Left ventricle myocardium inferior (tissue), 1 donor: ENCODE measurements around the gene CLIC3. TPM values are rescaled to one million over a fixed set of nuclear protein-coding genes. Genes with fewer than 3 reads are reported as not detected.
A peak's percentile ranks its signal among the peaks of the same experiment; 100 is the strongest.

Experiments used
- DNase-seq: peaks from one replicate; pipeline ENCODE4 v3.0.0-alpha.2; 2020
- H3K27ac ChIP-seq: fragments of 200-600 bp; replicated peaks from 2 replicates; pipeline ENCODE4 v1.8.0; 2021
- H3K27me3 ChIP-seq: fragments of 200-600 bp; 2 replicates; pipeline ENCODE4 v1.8.0; 2021; ENCODE audit warnings: low read depth
- H3K36me3 ChIP-seq: fragments of 200-600 bp; 2 replicates; pipeline ENCODE4 v1.8.0; 2021
- H3K4me1 ChIP-seq: fragments of 200-600 bp; 2 replicates; pipeline ENCODE4 v1.8.0; 2021
- H3K4me3 ChIP-seq: fragments of 200-600 bp; 2 replicates; pipeline ENCODE4 v1.8.0; 2021; ENCODE audit warnings: mild to moderate bottlenecking, moderate library complexity
- H3K9me3 ChIP-seq: fragments of 200-600 bp; replicated peaks from 2 replicates; pipeline ENCODE4 v1.8.0; 2021
- CTCF ChIP-seq: fragments of 200-600 bp; IDR thresholded peaks from 2 replicates; pipeline ENCODE4 v1.8.0; 2021; ENCODE audit warnings: antibody characterized with exemption, mild to moderate bottlenecking, borderline replicate concordance
- intact Hi-C: fragments of 100-400 bp; cut with micrococcal nuclease; formaldehyde crosslinking; loops from one replicate; pipeline ENCODE4 v1.11.0; 2022
- total RNA-seq: library from RNA; stranded (reverse); fragmentation: NEBNext Ultra II Directional; extraction: Animal tissue kit (Norgen Biotek cat#: 25700); gene quantifications from one replicate; pipeline ENCODE4 v1.2.1, GENCODE V29; 2021
- donor health status: DM: no; HTN: yes; CAD: no; lungs with severe emphysema.

CLIC3 gene
- total RNA-seq, 1 donor from 2014 or later, result 1.6 TPM

GRCh38 chr9:136962701-136963248, 33.6 kb downstream of the CLIC3 start:
- intact Hi-C loops, result no loop called here
- Histone ChIP-seq H3K27ac (no peak overlapping the region), H3K4me1 (peaks cover 45% of the 10 kb centered on the region), H3K27me3 (no peaks in the 10 kb centered on the region), H3K36me3 (no peaks in the 10 kb centered on the region), H3K4me3 (no peak overlapping the region), H3K9me3 (no peaks in the 10 kb centered on the region)
- no peak for DNase-seq
- no peak for TF ChIP-seq CTCF

GRCh38 chr9:136962163-136962562, 34.2 kb downstream of the CLIC3 start:
- no peaks in the 10 kb centered on the region for H3K36me3 ChIP-seq
- intact Hi-C loops, result no loop called here
- peaks cover 45% of the 10 kb centered on the region for H3K4me1 ChIP-seq
- TF ChIP-seq CTCF, result no peak
- H3K27ac ChIP-seq, result peak overlapping the region; percentile 64
- H3K4me3 ChIP-seq, result no peak overlapping the region
- DNase-seq, result no peak
- no peaks in the 10 kb centered on the region for H3K27me3 ChIP-seq
- H3K9me3 ChIP-seq, result no peaks in the 10 kb centered on the region

- no peak for TF ChIP-seq CTCF
- Histone ChIP-seq H3K36me3 (no peaks in the 10 kb centered on the region), H3K4me1 (peaks cover 45% of the 10 kb centered on the region), H3K9me3 (no peaks in the 10 kb centered on the region), H3K27me3 (no peaks in the 10 kb centered on the region), H3K27ac (peak overlapping the region; percentile 64), H3K4me3 (no peak overlapping the region)
- peak; percentile 63 for DNase-seq
- intact Hi-C loops, result no loop called here
Observed at GRCh38 chr9:136961279-136962065, 34.9 kb downstream of the CLIC3 start.

- peak overlapping the region; percentile 64 for H3K27ac ChIP-seq
- DNase-seq, result no peak
- peaks cover 39% of the 10 kb centered on the region for H3K4me1 ChIP-seq
- intact Hi-C loops, result no loop called here
- H3K9me3 ChIP-seq, result no peaks in the 10 kb centered on the region
- TF ChIP-seq CTCF, result no peak
- no peak overlapping the region for H3K4me3 ChIP-seq
- H3K36me3 ChIP-seq, result no peaks in the 10 kb centered on the region
- H3K27me3 ChIP-seq, result no peaks in the 10 kb centered on the region
Observed at GRCh38 chr9:136960938-136961275, 35.5 kb downstream of the CLIC3 start.

- no peaks in the 10 kb centered on the region for H3K9me3 ChIP-seq
- no peak overlapping the region for H3K4me3 ChIP-seq
- intact Hi-C loops, result no loop called here
- peaks cover 36% of the 10 kb centered on the region for H3K4me1 ChIP-seq
- H3K36me3 ChIP-seq, result no peaks in the 10 kb centered on the region
- DNase-seq, result no peak
- H3K27ac ChIP-seq, result no peak overlapping the region
- TF ChIP-seq CTCF, result no peak
- H3K27me3 ChIP-seq, result no peaks in the 10 kb centered on the region
Observed at GRCh38 chr9:136960212-136960937, 36.0 kb downstream of the CLIC3 start.
